HepG2 (cell line): ENCODE measurements around the gene ZNF320. TPM values are rescaled to one million over a fixed set of nuclear protein-coding genes. Genes with fewer than 3 reads are reported as not detected.
A peak's percentile ranks its signal among the peaks of the same experiment; 100 is the strongest.

Experiments
- ATF5 ChIP-seq: sonication (generic); formaldehyde crosslinking; IDR thresholded peaks from 2 replicates; pipeline ENCODE4 v1.4.0; 2020; ENCODE audit warnings: mild to moderate bottlenecking, low read depth, missing genetic modification reagents
- CBX1 ChIP-seq: IDR thresholded peaks from one replicate; pipeline ENCODE4 v1.6.1; 2016; ENCODE audit warnings: antibody characterized with exemption, low read depth
- FOXP1 ChIP-seq, 2 experiments: fragments of 450-650 bp in 1 of 2; IDR thresholded peaks; 2 replicates each; pipeline ENCODE4 v1.6.1; 2017 to 2018; ENCODE audit warnings: antibody characterized with exemption in 1 of 2
- SRSF4 ChIP-seq: fragments of 200-400 bp; formaldehyde crosslinking; IDR thresholded peaks from one replicate; pipeline ENCODE4 v1.6.1; 2018; ENCODE audit warnings: mild to moderate bottlenecking, low read depth, low read length, moderate library complexity; ENCODE audit not compliant: poor library complexity, severe bottlenecking
- THAP9 ChIP-seq: sonication (generic); formaldehyde crosslinking; IDR thresholded peaks from 2 replicates; pipeline ENCODE4; 2020; ENCODE audit warnings: missing genetic modification reagents, mild to moderate bottlenecking, borderline replicate concordance
- ZFP82 ChIP-seq: sonication (generic); formaldehyde crosslinking; IDR thresholded peaks from 2 replicates; pipeline ENCODE4 v1.5.1; 2020; ENCODE audit warnings: mild to moderate bottlenecking, missing genetic modification reagents, borderline replicate concordance
- ZNF142 ChIP-seq: sonication (generic); formaldehyde crosslinking; IDR thresholded peaks from 2 replicates; pipeline ENCODE4 v1.4.0; 2020; ENCODE audit warnings: missing genetic modification reagents
- ZNF598 ChIP-seq: sonication (generic); formaldehyde crosslinking; IDR thresholded peaks from 2 replicates; pipeline ENCODE4 v1.5.1; 2020; ENCODE audit warnings: mild to moderate bottlenecking, missing genetic modification reagents, borderline replicate concordance
- ZNF775 ChIP-seq: sonication (generic); formaldehyde crosslinking; IDR thresholded peaks from 2 replicates; pipeline ENCODE4 v1.4.0; 2020; ENCODE audit warnings: missing genetic modification reagents, mild to moderate bottlenecking, moderate library complexity, borderline replicate concordance
- polyA plus RNA-seq, 8 experiments: library from polyadenylated mRNA; depleted of rRNA in 3 of 8; stranded (reverse) in 7 of 8; unstranded in 1 of 8; fragments of >200 nt; fragmentation: Illumina TruSeq in 4 of 8; extraction: Trizol in 4 of 8; gene quantifications; 2 replicates each; pipeline versions ENCODE4 v1.2.1 to v1.2.3, GENCODE V29; 2011 to 2016; ENCODE audit warnings: low read depth in 4 of 8, missing spikeins in 1 of 8, mixed read lengths in 1 of 8; ENCODE audit not compliant: insufficient read depth in 1 of 8
- total RNA-seq, 5 experiments: library from RNA; depleted of rRNA; stranded (reverse); fragments of >200 nt; fragmentation: Illumina TruSeq; extraction: Trizol; gene quantifications; 2 replicates each; pipeline ENCODE4 v1.2.3, GENCODE V29; 2016; ENCODE audit warnings: low read depth in 1 of 5
- TF ChIP-seq, protein P1 (sequence below): sonication (generic); formaldehyde crosslinking; IDR thresholded peaks from 2 replicates; pipeline ENCODE4 v1.5.0; 2020; ENCODE audit warnings: mild to moderate bottlenecking, missing genetic modification reagents
- TF ChIP-seq, protein P2 (sequence below): sonication (generic); formaldehyde crosslinking; IDR thresholded peaks from 2 replicates; pipeline ENCODE4 v1.5.0; 2020; ENCODE audit warnings: mild to moderate bottlenecking, missing genetic modification reagents

Gene ZNF320
- total and polyA plus RNA-seq, 2 of the 13 experiments (the other 11 are each of a cell fraction or from before 2014, with no cell fraction given), result 0.49 TPM; not detected in 1

GRCh38 chr19:52922841-52923777, 25.7 kb upstream of the ZNF320 start, which contains the start of gene ZNF888 (continued):
- TF ChIP-seq SRSF4 (no peak), FOXP1 (IDR thresholded peaks at IDR 0.05) (no peak), FOXP1 (CRISPR knock-in tag; IDR thresholded peaks at IDR 0.05) (no peak), ATF5 (CRISPR knock-in tag) (no peak), THAP9 (CRISPR knock-in tag) (peak; percentile 32; the same call in 1 of the 2 replicates), ZNF775 (no peak), ZNF598 (no peak), ZNF142 (CRISPR knock-in tag) (no peak), CBX1 (no peak), ZFP82 (CRISPR knock-in tag) (no peak)
- TF ChIP-seq, protein P1, sequence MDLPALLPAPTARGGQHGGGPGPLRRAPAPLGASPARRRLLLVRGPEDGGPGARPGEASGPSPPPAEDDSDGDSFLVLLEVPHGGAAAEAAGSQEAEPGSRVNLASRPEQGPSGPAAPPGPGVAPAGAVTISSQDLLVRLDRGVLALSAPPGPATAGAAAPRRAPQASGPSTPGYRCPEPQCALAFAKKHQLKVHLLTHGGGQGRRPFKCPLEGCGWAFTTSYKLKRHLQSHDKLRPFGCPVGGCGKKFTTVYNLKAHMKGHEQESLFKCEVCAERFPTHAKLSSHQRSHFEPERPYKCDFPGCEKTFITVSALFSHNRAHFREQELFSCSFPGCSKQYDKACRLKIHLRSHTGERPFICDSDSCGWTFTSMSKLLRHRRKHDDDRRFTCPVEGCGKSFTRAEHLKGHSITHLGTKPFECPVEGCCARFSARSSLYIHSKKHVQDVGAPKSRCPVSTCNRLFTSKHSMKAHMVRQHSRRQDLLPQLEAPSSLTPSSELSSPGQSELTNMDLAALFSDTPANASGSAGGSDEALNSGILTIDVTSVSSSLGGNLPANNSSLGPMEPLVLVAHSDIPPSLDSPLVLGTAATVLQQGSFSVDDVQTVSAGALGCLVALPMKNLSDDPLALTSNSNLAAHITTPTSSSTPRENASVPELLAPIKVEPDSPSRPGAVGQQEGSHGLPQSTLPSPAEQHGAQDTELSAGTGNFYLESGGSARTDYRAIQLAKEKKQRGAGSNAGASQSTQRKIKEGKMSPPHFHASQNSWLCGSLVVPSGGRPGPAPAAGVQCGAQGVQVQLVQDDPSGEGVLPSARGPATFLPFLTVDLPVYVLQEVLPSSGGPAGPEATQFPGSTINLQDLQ (CRISPR knock-in tag), result no peak
- TF ChIP-seq, protein P2, sequence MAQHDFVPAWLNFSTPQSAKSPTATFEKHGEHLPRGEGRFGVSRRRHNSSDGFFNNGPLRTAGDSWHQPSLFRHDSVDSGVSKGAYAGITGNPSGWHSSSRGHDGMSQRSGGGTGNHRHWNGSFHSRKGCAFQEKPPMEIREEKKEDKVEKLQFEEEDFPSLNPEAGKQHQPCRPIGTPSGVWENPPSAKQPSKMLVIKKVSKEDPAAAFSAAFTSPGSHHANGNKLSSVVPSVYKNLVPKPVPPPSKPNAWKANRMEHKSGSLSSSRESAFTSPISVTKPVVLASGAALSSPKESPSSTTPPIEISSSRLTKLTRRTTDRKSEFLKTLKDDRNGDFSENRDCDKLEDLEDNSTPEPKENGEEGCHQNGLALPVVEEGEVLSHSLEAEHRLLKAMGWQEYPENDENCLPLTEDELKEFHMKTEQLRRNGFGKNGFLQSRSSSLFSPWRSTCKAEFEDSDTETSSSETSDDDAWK (CRISPR knock-in tag), result no peak
